NCI-H2107 treated with DMSO at 0.1 percent for 48 hours (cell line): ENCODE measurements around the gene TRAF1.

ENCODE experiments used
- DNase-seq: peaks from one replicate; lab custom pipeline; 2025; ENCODE audit not compliant: unreplicated experiment; lab: John Stamatoyannopoulos, UW

Gene TRAF1

DNA sequence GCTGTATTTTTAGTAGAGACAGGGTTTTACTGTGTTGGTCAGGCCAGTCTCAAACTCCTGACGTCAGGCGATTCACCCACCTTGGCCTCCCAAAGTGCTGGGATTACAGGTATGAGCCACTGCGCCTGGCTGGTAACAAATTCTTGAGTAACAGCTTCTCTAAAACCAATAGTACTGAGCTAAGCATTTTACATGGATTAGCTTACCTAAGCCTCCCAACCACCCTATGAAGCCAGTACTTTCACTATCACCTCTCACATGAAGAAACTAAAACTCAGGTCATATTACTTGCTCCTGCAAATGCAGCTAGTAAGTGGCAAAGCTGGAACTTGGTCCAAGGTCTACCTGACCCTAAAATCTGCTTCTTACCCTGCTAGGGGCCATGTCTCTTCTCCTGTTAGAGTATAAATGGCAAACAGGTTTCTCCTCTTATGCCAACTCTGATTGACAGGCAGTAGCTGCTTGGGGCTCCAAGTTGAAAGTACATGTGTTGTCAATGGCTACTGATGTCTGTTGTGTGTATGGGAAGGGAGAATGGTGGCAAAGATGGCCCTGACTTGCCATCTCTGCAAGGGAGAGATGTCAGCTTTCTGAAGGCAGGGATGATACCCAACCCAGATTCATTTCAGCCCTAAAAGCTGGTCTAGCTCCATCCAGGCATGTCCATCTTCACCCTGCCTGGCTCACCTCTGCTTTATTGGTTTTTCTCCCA, 53.6 kb downstream of the TRAF1 start:
- DNase-seq = no peak

DNA sequence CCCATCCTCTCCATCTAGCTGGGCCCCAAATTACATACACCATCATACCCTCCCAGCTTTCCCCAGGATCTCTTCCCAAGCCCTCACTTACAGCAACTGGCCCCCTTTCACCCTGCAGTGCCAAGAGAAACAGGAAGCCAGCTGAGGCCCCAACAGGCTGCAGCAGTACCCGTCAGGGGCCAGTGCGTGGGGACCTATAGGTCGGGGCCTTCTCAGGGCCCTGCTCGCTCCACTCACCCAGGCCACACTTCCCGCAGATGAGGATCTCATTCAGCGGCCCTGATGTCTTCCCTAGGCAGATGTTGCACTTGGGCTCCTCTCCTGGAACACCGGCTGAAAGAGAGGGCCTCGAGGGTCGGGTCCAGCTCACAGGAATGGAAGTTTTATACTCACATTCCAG, 56.4 kb downstream of the TRAF1 start:
- DNase-seq = no peak

DNA sequence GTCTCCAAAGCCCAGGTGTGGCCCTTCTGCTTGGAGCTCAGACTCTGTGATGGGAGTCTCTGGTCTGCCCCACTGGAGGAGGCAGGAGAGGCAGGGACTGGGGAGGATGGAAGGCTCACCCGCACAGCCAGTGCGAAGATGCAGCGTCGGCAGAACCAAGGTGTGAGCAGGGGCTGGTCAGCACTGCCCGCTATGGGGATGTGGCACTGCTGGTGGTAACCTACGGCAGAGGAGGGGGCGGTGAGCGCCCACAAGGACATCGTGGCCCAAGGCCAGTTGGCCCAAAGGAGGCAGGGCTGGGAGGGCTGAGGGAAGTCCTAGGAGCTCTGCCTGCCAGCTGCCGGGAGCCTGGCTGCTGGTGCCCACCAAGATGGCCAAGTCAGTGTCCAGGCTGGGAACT, 56.9 kb downstream of the TRAF1 start:
- no peak for DNase-seq

DNA sequence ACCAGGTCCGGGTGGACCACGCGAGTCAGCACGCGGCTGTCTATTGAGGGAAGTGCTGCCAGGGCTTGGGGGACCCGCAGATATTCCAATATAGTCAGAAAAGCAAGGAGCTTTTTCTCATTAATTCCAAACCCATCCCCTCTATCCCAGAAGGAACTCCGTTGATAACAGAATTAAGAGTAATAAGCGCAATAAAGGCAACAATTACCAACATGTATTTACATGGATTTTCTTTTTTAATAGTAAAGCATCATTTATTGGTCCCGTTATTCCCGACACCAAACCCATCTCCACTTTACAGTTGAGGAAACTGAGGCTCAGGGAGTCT, 57.3 kb downstream of the TRAF1 start:
- no peak for DNase-seq

DNA sequence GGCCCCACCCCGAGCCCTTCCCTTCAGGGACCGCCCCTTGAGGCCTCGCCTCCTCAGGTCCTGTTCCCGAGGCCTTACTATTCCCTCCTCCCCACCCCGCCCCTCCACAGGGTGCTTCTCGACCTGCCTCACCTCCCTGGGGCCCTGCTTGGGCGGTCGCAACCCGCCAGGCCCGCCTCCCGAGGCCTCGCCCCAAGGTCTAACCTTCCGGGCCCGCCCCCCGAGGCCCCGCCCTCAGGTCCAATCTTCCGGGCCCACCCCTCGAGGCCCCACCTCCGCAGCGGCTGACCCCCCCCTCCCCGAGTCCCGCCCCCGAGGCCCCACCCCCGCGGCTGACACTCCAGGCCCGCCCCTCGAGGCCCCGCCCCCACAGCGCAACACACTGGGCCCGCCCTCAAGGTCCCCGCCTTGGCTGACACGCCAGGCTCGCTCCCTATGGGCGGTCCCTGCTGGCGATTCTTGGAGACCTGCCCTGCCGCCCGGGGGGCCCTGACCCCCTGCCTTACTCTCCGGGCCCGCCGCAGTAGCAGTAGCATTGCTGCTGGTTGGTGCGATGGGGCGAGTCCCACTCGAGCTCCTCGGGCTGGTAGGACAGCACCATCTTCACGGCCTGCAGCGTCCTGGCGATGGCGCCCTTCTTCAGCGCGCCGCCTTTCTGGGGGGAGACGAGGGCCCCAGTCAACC, 57.8 kb downstream of the TRAF1 start:
- DNase-seq = no peak

DNA sequence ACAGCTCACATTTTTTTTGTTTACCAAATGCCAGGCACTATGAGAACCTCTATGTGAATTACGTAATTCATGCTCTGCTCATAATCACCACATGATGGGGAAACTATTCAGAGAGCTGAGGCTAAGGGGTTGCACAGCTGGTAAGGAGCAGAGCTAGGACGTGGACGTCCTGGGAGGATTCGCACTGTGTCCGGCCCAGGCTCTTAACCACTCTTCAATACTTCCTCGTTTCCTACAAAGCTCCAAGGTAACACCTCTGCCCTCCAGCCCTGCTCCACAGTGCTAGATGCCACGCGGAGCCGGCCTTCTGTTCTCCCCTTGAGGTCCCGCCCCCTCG, 58.3 kb downstream of the TRAF1 start:
- no peak for DNase-seq

DNA sequence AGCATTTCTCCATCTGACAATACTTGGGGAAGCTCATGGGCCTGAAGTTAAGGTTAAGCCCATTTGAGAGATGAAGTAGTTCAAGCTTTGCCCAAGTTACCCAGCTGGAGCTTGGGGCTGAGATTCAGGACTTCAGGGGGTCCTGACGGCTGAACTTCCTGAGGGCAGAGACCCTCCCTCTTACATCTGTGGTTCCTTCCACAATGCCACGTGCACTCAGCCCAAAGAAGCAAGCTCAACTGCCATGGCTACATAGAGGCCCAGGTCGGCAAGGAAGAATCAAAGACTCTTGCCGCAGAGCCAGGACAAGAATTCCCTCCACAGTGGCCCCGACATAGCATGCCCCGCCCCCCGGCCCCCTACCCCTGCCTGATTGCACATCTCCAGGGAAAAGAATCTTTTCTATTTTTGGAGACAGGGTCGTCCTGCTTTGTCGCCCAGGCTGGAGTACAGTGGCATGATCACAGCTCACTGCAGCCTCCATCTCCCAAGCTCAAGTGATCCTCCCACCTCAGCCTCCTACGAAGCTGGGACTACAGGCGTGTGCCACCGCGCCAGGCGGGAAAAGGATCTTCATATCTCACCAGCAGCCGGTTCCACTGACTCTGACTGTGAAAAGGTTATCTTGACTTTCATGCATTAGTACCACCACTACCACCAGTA, 58.8 kb downstream of the TRAF1 start:
- DNase-seq = no peak

DNA sequence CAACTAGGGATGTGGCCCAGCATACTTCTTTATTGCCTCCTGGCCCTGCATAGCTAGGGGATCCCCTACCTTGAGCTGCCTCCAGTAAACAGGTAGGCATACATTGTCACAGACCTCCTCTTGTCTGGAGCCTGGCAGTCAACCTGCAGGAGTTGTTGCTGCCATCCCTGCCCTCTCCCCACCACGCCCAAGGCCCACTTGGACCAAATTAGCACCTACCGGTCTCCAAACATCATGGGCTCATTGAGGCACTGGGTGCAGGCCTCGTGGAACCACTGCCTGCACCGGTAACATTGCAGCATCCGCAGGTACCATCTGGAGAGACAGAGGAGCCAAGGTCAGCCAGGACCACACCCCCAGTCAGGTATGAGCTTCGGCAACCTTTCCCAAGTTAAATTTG, 59.9 kb downstream of the TRAF1 start:
- DNase-seq = no peak

DNA sequence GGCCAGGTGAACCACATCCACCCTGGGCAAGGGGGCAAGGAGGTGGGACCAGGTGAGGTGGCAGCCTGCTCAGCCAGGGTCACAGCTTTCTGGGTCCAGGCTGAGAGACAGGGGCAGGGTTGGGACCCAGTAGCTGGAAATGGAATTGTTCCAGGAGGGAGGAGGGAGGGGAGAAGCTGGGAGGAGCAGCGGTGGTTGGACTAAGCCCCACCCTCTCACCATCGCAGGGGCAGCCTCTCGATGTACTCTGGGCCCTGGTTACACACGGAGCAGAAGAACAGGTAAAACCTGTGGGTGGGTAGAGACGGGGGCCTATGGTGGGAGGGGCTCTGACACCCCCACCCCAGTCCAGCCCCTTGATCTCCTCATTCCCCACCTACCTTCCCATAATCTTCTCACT, 60.8 kb downstream of the TRAF1 start:
- DNase-seq = no peak

DNA sequence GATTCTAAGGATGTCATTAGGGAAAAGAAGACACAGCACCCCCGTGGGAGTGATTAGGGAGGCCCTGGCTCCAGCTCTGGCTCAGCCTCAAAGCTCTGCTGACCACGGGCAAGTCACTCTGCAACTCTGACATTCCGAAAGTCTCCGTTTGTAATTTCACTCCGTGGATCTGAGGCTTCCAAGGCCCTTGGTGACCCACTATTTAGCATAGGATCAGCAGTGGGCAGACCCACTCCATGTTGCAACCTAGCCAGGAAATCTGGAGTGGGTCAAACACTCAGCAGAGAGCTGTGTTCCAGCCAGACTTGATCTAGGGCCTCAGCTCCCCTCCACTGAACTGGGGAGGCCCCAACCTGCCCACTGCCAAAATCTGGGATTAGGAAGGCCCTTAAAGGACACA, 61.4 kb downstream of the TRAF1 start:
- DNase-seq = no peak

DNA sequence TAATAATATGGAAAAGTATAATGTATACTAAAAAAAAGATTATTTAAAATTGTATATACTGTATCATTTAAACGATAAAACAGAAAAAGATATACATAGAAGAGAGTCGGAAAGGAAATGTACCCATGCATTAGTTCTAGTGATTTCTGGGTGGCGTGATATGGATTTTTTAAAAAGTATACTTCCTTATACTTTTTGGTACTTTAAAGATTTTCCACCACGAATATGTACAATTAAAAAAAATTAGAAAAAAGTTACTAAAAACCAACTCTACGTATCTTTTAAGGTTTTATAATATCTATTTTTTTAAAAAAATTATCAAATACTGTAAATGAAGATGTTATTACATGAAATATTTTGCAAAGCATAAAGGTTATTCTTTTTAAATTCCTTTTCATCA, 61.9 kb downstream of the TRAF1 start:
- DNase-seq = no peak

DNA sequence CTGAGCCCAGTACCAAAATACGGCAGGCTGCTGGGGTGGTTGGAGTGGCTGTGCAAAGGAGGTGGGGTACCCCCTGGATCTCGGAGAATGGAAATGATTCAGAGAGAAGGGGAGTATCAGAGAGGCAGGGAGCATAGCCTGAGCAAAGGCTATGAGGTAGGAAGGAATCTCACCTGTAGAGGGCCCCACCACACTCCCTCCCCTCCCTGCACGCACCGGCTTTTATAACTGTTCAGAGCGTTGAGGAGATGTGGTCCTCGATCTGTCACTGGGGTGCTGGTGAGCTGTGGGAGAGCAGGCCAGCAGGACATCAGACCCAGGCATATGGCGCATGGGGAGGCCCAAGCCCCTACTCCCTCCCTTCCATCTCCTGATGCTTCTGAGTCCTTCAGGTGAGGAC, 62.8 kb downstream of the TRAF1 start:
- DNase-seq = no peak

DNA sequence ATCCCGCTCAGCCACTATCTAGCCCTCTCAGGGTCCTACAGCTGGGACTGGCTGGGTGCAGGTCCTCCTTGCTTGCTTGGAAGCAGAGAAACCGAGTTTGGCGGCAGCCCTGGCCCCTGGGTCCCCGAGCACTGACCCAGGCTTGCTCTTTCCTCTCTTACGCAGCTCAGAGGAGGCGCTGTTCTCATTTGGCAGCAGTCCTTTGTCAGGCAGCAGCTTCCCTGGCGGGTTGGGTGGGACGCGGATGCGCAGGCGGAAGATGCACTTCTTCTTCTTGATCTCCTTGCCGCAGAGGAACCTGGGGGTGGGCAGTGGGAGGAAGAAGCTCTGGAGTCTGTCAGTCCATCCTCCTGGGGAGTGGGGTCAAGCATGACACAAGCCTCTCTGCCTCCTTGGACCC, 64.1 kb downstream of the TRAF1 start:
- DNase-seq = no peak

DNA sequence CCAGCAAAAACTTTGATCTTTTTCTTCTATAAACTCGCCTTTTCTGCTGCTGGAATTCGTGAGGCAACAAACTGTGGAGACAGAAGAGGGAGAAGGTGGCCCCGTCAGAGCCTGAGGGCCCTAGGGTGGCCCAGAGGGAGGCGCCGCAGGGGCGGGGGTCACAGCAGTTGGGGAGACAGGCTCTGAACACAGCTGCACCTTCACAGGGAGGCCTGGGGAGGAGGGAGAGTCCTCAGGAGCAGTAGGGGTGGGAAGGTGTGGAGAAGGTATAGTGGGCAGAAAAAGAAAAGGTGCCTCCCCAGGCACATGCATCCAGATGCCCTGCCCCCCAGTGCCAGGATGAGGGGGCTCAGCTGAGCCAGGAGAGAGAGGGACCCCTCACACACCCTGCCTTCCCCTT, 64.7 kb downstream of the TRAF1 start:
- no peak for DNase-seq

DNA sequence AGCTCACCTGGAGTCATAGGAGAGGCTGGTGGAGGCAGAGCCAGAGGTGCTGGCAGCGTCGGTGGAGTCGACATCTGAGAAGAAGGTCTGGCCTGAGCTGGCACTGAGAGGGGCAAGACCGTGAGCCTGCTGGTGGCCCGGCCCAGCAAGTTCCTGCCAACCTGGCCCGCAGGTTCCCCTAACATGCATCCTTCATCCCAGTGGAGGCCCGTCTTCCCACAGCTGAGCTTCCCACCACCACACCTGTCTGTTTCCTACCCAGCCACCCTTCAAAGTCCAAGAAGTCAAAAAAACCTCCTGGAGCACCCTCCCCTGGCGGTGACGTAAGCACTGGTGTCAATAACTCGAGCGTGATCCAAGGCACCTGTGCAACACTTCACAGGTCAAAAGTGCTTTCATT, 66.5 kb downstream of the TRAF1 start:
- no peak for DNase-seq

DNA sequence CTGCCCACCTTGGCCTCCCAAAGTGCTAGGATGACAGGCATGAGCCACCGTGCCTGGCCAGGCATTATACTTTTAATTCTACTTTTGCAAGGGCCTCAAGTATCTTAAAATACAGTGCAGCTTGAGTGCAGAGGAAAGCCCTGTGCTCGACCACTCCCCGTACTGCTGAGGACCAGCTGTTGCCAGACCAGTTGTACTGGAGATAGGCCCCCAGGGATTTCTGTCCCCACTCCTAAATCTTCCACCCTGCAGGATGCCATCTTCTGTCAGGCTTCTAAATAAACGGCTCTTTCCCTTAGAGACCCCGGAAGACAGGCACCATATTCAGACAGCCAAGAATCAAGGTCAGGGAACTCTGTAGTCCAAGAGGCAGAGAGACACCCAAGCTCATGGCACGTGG, 67.2 kb downstream of the TRAF1 start:
- DNase-seq = no peak

DNA sequence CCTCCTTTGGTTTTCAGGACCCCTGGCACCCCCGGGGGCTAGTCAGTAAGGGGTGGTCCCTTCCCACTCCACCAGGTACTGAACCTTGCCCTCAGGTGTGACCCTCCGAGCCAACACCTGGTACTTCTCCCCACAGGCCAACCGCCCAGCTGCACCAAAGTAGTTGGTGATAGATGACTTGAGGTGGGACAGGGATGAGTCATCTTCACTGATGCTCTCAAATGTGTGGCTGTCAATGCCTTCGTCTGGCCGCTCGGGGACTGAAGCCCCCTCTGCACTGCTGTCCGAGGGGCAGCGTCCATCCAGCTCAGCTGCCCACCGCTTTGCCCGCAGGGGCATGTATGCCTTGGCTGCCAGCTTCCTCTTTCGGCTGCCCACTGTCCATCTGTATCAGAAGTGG, 68.7 kb downstream of the TRAF1 start:
- DNase-seq = no peak

DNA sequence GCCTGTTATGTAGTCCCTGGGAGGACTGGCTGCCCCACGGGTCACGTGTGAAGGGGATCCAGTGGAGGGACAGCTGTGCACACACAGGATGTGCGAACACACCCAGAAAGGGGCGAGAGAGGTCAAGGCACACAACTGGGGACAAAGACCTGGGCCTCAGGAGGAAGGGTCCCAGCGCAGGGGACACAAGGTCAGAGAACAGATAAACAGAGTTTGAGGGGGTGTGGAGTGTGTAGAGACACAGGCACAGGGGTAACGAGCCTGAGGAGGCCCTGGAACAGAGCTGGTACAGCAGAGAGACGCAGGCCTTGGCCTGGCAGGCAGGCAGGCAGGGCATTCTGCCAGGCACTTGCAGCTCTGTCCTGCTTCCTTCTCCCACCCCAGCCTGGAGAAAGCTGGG, 69.1 kb downstream of the TRAF1 start:
- no peak for DNase-seq

DNA sequence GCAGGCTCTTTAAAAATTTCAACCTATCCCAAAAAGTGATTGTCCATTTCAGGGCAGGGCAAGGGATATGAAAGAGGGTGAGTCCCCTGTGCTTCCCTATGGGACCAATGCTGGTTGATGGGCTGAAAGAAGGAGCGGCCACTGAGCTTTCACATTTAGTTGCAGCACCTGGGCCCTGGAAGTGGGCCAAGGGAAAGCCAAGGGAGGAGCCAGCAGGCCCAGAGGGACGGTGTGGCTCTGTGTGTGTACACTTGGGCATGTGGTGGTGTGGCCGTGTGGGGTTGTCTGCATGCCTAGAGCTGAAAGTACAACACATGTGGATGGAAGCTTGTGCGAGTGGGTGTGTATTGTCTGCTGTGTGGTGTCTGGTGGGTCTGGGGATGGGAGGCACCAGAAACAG, 69.9 kb downstream of the TRAF1 start:
- DNase-seq = no peak

DNA sequence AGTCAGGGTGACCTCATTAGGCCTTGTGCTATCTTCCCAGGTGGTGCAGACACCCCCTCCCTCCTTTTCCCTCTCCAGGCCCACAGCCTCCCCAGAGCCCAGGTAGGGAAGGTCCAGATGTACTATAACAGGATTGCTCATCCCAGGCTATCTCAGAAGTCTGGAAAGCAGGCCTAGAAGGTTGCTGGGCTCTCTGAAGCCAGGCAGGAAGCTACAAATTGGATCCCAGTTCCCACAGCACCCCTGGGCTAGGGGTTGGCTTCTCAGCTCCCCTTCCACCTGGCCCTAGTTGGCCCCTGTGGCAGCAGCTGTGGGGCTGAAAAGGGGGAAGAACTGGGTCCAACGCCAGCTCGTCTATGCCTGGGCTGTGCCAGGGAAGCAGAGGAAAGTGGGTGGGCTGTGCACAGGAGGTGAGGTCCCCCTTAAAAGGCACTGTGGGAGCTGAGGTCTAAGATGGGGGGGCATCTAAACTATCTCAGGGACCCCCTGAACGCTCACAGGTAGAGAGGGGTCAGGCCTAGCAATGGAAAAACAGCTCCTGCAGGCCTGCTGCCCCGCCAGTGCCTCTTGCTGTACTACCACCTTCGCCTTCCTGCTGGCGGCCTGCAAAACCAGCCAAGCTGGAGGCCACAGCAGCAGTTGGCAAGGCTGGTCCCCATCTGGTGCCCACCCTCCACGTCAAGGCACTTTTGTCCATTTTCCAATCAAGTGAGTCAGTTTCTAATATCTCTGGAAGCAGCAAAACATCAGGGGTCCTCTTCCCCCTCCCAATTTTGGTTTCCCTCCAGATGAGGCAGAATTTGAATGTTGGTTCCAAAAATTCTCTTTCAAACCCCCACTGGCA, 70.5 kb downstream of the TRAF1 start:
- no peak for DNase-seq

DNA sequence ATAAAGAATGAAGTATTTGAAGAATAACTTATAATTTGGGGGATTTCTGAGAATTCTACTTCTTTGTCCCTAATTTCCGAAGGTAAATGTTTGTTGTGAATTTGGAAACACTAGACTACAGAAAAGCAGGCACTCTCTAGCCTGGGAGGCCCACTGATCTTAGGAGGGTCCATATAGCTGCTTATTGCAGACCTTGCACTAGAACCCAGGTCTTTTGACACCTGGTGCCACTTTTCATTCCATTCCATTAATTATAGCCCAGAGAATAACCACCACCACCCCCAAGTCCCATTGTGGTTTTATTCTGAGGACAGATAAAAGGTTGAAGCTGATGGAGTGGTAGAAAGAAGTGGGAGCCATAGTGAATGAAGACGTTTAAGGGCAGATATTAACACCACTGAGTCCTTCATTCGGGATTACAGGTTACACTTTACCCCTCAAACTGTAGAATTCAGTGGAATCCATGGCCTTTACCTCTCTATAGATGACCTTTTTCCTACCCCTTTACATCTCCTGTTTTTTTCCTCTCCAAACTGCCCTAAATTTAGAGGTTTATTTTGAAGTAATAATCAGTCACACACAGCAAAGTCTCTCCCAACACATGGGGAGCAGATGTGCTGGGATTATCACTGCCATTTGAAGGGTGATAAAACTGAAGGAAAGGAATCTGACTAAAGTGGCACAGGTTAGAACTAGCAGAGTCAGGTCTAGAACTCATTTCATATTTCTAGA, 71.8 kb downstream of the TRAF1 start:
- DNase-seq = no peak
